ENCODE data around the gene STK39.

- TF ChIP-seq CTCF (IDR thresholded peaks at IDR 0.05) (no peak), POLR2A (IDR thresholded peaks at IDR 0.05) (no peak)
Measured at GRCh38 chr2:167987558-167987957, 259.8 kb downstream of the STK39 start.
